NB4 (cell line): Measurements from ENCODE around the gene STK24.
"Not testable (repeated sequence)": the region's sequence is repeated elsewhere in the genome, so short reads cannot be mapped to it uniquely, and the experiment has no call there.

Source experiments
- DNase-seq: peaks from one replicate; pipeline ENCODE4 v3.0.0; 2010; ENCODE audit warnings: low read depth
- H3K4me3 ChIP-seq: one replicate; pipeline ENCODE4 v1.5.1; 2011; ENCODE audit warnings: mild to moderate bottlenecking, low read depth, low read length, moderate library complexity
- CTCF ChIP-seq: IDR thresholded peaks from one replicate; pipeline ENCODE4 v1.5.1; 2012; ENCODE audit warnings: low read depth, low read length
- MAX ChIP-seq: IDR thresholded peaks from 2 replicates; pipeline ENCODE4 v1.6.1; 2011; ENCODE audit warnings: low read depth, low read length
- MYC ChIP-seq: IDR thresholded peaks from 2 replicates; pipeline ENCODE4 v1.6.1; 2011; ENCODE audit warnings: low read depth, low read length
- POLR2A ChIP-seq: IDR thresholded peaks from 2 replicates; pipeline ENCODE4 v1.6.1; 2011; ENCODE audit warnings: mild to moderate bottlenecking; ENCODE audit not compliant: insufficient read length; ENCODE audit errors: extremely low read depth

The STK24 gene

GRCh38 chr13:98575904-98576199, 1.1 kb downstream of the STK24 start:
- peak overlapping the region; percentile 88 for H3K4me3 ChIP-seq
- no peak for DNase-seq
- TF ChIP-seq CTCF: no peak
- TF ChIP-seq MAX: no peak
- no peak for TF ChIP-seq POLR2A
- no peak for TF ChIP-seq MYC

GRCh38 chr13:98575009-98575903, 1.7 kb downstream of the STK24 start:
- DNase-seq: no peak
- TF ChIP-seq MAX (0 out of 2 replicates have a peak, but pooled peaks have one; percentile 7), POLR2A (no peak)
- H3K4me3 ChIP-seq: peak overlapping the region; percentile 88

- no peak overlapping the region for H3K4me3 ChIP-seq
- DNase-seq: no peak
- TF ChIP-seq MAX: 0 out of 2 replicates have a peak, but pooled peaks have one; percentile 36
- TF ChIP-seq MYC: no peak
- no peak for TF ChIP-seq CTCF
- no peak for TF ChIP-seq POLR2A
Observed at GRCh38 chr13:98571955-98572662, 4.8 kb downstream of the STK24 start.

- no peak for TF ChIP-seq POLR2A
- TF ChIP-seq CTCF: no peak
- no peak for TF ChIP-seq MAX
- no peak for TF ChIP-seq MYC
- peak overlapping the region; percentile 27 for H3K4me3 ChIP-seq
- DNase-seq: peak; percentile 71
Observed at GRCh38 chr13:98570929-98571372, 6.0 kb downstream of the STK24 start.

GRCh38 chr13:98569494-98570367, 7.2 kb downstream of the STK24 start:
- peak; percentile 88 for DNase-seq
- TF ChIP-seq MAX (peak; percentile 40), MYC (peak; percentile 68)
- not testable (repeated sequence) for H3K4me3 ChIP-seq

- TF ChIP-seq MYC (no peak), CTCF (no peak), MAX (no peak), POLR2A (no peak)
- no peak overlapping the region for H3K4me3 ChIP-seq
- DNase-seq: no peak
Observed at GRCh38 chr13:98568918-98569317, 8.0 kb downstream of the STK24 start.
